ENCODE data around the gene DLD.
A peak's percentile ranks its signal among the peaks of the same experiment; 100 is the strongest.

The DLD gene

DNA sequence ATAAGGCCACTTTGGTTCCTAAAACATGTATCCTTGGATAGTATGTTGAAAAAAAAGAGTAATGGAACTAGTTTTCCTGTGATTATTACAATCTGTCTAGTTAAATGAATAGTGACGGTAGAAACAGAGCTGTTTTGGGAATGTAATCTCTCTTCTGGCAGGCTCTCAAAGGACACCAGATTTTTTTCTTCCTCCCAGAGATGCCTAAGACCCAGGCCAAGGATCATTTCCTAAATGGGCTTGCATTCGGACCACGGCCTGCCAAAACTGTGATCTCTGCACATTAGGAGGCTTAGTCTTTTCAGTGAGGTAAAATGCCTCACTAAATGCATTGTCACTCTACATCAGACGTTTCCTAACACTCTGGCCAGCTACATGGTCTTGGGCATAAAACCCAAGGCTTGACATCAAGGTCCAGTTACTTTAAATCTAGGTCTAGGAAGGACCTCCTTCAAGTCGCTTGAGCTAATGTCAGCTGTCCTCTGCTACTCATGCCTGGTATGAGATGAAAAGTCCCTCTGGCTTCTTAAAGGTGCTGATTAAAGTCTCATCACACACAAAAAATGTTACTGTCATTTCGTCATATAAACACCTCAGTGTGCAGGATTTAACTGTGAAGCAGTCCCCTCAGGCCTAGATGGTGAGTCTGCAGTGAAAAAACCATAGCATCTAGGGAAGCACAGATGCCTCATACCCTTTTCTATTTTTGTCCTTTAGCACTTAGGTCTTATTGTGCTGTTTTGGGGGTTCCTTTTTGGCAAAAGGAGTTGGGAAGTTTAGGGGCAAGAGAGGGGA, 47.7 kb downstream of the DLD start:
- H3K27ac ChIP-seq = no peak overlapping the region
- TF ChIP-seq, protein P1, sequence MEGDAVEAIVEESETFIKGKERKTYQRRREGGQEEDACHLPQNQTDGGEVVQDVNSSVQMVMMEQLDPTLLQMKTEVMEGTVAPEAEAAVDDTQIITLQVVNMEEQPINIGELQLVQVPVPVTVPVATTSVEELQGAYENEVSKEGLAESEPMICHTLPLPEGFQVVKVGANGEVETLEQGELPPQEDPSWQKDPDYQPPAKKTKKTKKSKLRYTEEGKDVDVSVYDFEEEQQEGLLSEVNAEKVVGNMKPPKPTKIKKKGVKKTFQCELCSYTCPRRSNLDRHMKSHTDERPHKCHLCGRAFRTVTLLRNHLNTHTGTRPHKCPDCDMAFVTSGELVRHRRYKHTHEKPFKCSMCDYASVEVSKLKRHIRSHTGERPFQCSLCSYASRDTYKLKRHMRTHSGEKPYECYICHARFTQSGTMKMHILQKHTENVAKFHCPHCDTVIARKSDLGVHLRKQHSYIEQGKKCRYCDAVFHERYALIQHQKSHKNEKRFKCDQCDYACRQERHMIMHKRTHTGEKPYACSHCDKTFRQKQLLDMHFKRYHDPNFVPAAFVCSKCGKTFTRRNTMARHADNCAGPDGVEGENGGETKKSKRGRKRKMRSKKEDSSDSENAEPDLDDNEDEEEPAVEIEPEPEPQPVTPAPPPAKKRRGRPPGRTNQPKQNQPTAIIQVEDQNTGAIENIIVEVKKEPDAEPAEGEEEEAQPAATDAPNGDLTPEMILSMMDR (conservative IDR thresholded peaks at IDR 0.05; ENCODE audit: low read depth) = no peak
- ChIA-PET CTCF (interaction anchor here (0.5 kb wide), 1 partner anchor 77 kb away, joined by 3 read pairs; no protein-coding TSS in a partner anchor), POLR2A (ENCODE audit: low non-redundant PET) (no interaction called here)
- no peak for DNase-seq (ENCODE audit: low spot score)

DNA sequence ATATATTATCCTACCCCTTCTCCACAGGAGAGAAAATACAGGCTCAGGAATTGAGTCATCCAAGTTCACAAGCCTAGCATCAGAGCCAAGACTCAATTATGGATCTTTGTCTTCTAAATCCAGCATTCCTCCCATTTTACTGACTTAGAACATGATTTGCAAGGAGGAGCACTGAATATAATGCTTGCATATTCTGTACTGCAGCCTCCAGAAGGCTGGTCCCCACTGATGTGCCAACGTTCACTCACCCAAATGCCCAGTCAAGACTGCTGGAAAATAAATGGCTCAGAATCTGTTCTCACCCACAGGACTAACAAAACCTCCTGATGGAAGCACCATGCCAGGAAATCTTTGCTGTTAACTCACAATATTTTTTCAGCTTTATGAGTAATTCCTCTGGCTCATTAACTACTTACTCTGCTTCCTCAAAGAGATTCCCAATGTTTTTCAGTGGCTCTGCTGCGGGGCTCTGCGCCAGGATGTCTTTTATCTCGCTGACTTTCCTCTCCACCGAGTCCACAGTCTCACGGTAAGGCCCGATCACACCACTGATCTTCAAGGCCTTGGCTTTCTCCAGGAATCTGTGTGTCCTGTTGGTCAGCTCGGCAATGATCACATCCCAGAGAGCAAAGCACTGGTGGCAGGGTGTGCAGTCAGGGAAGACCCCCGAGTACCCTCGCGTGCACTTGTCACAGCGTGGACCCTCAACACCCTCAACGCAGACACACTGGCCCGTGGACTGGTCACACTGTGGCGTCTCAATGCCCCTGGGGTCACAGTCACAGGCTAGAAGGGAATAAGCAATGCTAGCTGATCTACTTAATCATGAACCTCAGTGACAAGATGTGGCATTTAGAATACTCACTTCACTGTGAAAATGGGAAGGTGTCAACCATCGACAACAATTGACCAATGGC, 48.8 kb downstream of the DLD start:
- ChIA-PET CTCF (no interaction called here), POLR2A (ENCODE audit: low non-redundant PET) (no interaction called here)
- H3K27ac ChIP-seq = peak overlapping the region; percentile 58
- DNase-seq (ENCODE audit: low spot score) = no peak
- TF ChIP-seq, protein P1 (conservative IDR thresholded peaks at IDR 0.05; ENCODE audit: low read depth) = no peak

DNA sequence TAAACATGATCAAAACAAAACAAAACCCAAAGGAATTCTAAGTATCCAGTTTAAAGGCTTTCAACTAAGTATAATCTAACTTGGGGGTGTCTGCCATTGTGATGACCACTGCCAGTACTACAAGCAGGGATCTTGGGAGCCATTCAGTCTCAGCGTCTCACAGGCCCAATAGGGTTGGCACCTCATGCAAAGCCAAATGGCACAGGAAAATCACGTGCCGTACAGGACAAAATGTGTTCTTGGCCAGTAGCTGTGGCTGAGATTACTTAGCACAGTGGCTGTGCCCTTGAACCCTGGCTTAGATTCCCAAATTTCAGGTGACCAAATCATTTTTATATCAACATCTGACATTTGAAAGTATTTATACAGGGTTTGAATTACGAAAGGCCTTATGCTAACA, 50.0 kb downstream of the DLD start:
- no peak overlapping the region for H3K27ac ChIP-seq
- CTCF ChIA-PET = no interaction called here
- POLR2A ChIA-PET (ENCODE audit: low non-redundant PET) = no interaction called here
- TF ChIP-seq, protein P1 (conservative IDR thresholded peaks at IDR 0.05; ENCODE audit: low read depth) = no peak
- no peak for DNase-seq (ENCODE audit: low spot score)

DNA sequence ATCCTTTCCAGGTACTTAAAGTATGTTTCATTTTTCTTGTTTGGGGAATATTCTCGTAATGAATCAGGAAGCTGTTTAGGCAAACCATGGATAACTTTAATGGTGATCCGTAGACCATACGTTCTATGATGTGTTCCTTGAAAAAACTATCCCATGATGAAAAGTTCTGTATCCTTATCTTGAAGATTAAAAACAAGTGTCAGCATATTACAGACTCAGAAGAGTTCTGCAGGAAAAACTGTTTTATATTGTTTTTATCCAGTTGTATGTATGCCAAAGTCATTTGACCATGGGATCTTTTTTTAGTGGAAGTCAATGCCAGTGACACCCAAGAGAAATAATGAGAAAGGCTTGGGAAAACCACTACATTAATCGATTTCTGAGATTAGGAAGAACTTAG, 52.0 kb downstream of the DLD start:
- CTCF ChIA-PET = no interaction called here
- DNase-seq (ENCODE audit: low spot score) = no peak
- TF ChIP-seq, protein P1 (conservative IDR thresholded peaks at IDR 0.05; ENCODE audit: low read depth) = no peak
- POLR2A ChIA-PET (ENCODE audit: low non-redundant PET) = no interaction called here
- no peak overlapping the region for H3K27ac ChIP-seq

DNA sequence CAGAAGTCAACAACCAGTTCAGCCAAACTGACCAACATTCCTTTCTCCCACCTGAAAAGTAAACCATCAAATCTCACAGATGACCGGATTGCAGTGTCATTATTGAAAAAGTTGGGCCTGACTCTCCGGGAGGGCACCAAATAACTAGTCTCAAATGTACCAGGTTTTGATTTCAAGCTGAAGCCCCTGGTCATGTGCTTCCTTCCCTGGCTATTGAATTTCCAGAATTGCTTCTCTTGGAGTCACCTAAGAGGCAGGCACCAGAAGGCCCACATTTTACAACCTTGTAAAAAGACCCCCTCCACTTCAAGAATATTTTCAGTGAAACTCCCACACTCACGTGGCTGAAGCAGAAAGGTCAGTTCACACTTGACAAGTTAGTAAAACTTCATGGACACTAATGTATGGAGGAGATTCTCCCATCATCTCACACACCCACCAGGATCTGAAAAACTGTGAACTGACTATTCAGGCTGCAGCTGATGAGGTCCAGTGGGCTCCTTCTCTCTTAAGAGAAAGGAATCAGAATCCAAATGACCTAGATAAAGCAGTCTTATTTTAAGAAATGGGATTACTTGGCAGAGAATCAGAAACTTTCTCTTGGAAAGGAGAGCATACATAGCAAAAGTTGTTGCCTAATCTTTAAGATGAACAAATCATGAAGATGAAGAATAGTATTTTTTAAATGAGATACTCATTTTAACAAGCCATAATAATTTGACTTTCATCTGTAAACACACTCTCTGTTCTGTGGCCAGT, 53.6 kb downstream of the DLD start:
- H3K27ac ChIP-seq = no peak overlapping the region
- POLR2A ChIA-PET (ENCODE audit: low non-redundant PET) = no interaction called here
- CTCF ChIA-PET = interaction anchor here (0.6 kb wide), 1 partner anchor 72 kb away, joined by 3 read pairs; no protein-coding TSS in a partner anchor
- TF ChIP-seq, protein P1 (conservative IDR thresholded peaks at IDR 0.05; ENCODE audit: low read depth) = no peak
- no peak for DNase-seq (ENCODE audit: low spot score)

DNA sequence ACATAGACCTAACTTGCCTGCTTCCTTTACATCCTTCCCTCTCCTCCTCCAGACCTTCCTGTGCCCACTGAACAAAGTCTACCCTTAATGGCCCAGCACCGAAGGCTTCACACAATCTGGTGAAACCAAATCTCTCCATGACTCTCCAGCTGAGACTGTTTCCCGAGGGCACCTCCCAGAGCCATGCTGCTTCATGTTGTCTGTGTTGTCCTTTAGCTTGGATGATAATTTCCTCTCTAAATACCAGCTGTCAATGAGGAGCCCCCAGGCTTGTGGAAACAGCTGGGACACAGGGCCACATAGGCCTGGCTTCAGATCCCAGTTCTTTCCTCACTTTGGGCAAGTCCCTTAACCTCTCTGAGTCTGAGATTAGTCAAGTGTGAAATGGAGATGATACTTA, 54.3 kb downstream of the DLD start:
- ChIA-PET POLR2A (ENCODE audit: low non-redundant PET) (no interaction called here), CTCF (interaction anchor here (0.6 kb wide), 1 partner anchor 71 kb away, joined by 3 read pairs; no protein-coding TSS in a partner anchor)
- DNase-seq (ENCODE audit: low spot score) = no peak
- H3K27ac ChIP-seq = no peak overlapping the region
- TF ChIP-seq, protein P1 (conservative IDR thresholded peaks at IDR 0.05; ENCODE audit: low read depth) = no peak
